Activated CD4-positive, alpha-beta memory T cell treated with anti-CD3 and anti-CD28 coated beads, Interleukin-2, amount 10 ng/mL, durations not matched to agents 7 days and 5 days (primary cell): ENCODE measurements around the gene ITIH5. TPM values are rescaled to one million over a fixed set of nuclear protein-coding genes. Genes with fewer than 3 reads are reported as not detected.

Source experiments
- CTCF ChIA-PET: fragments of 350-600 bp; sonication (Branson Sonifier 250); formaldehyde crosslinking; loops from one replicate; lab custom pipeline; 2021; ENCODE audit warnings: antibody characterized with exemption, inconsistent platforms; lab: Charles Lee
- POLR2A ChIA-PET: fragments of 350-600 bp; sonication (Branson Sonifier 250); formaldehyde crosslinking; loops from one replicate; lab custom pipeline; 2021; ENCODE audit warnings: antibody characterized with exemption; lab: Charles Lee
- DNase-seq: peaks from one replicate; pipeline ENCODE4 v3.0.0-alpha.2; 2020
- H3K27ac Mint-ChIP-seq: one replicate; pipeline ENCODE4 v1.8.0; 2021; ENCODE audit warnings: mild to moderate bottlenecking, mixed read lengths
- H3K27me3 Mint-ChIP-seq: one replicate; pipeline ENCODE4 v1.8.0; 2021; ENCODE audit warnings: mixed read lengths
- H3K36me3 Mint-ChIP-seq: one replicate; pipeline ENCODE4 v1.8.0; 2021; ENCODE audit warnings: low read depth, mixed read lengths
- H3K4me1 Mint-ChIP-seq: one replicate; pipeline ENCODE4 v1.8.0; 2021; ENCODE audit warnings: mixed read lengths
- H3K4me3 Mint-ChIP-seq: one replicate; pipeline ENCODE4 v1.8.0; 2021; ENCODE audit warnings: mild to moderate bottlenecking, mixed read lengths
- H3K9me3 Mint-ChIP-seq: one replicate; pipeline ENCODE4 v1.8.0; 2021; ENCODE audit warnings: mixed read lengths
- total RNA-seq, 2 experiments: library from RNA; stranded (reverse); gene quantifications; one replicate each; pipeline ENCODE4 v1.2.3, GENCODE V29; 2021

Gene ITIH5
- total RNA-seq, 2 experiments from 2014 or later, result not detected

DNA sequence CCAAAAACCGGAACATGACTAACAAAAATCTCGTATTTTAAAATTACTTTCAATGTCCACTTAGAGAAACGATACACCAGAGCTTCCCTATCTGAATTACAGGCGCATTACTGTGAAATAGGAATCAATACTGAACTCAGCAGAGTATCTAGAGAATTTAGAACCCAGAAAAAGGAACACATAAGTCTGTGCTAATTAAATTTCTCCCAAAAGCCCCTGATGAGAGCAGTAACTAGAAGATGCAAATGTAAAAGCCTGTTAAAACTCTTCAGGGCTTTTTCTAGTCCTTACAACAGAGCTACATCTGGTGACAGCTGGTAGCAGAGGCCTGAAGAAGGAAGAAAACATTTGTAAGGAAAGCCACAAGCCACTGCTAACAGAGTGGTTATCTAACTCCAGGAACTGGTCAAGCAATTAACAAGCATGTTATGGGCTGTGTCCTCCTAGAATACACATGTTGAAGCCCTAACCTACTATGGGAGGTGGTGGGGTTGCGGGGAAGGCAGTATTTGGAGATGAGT, 24.2 kb downstream of the ITIH5 start:
- H3K27me3 Mint-ChIP-seq, result peaks cover 20% of the 10 kb centered on the region
- H3K4me3 Mint-ChIP-seq, result no peak overlapping the region
- H3K4me1 Mint-ChIP-seq, result no peaks in the 10 kb centered on the region
- H3K27ac Mint-ChIP-seq, result no peak overlapping the region
- no peak for DNase-seq
- peaks cover 2% of the 10 kb centered on the region for H3K9me3 Mint-ChIP-seq
- ChIA-PET POLR2A (no interaction called here), CTCF (no interaction called here)
- H3K36me3 Mint-ChIP-seq, result no peaks in the 10 kb centered on the region

GRCh38 chr10:7635408-7636125, 31.2 kb downstream of the ITIH5 start:
- ChIA-PET CTCF (interaction anchor here (0.9 kb wide), 1 partner anchor 52 kb away, joined by 3 read pairs; no protein-coding TSS in a partner anchor), POLR2A (no interaction called here)

DNA sequence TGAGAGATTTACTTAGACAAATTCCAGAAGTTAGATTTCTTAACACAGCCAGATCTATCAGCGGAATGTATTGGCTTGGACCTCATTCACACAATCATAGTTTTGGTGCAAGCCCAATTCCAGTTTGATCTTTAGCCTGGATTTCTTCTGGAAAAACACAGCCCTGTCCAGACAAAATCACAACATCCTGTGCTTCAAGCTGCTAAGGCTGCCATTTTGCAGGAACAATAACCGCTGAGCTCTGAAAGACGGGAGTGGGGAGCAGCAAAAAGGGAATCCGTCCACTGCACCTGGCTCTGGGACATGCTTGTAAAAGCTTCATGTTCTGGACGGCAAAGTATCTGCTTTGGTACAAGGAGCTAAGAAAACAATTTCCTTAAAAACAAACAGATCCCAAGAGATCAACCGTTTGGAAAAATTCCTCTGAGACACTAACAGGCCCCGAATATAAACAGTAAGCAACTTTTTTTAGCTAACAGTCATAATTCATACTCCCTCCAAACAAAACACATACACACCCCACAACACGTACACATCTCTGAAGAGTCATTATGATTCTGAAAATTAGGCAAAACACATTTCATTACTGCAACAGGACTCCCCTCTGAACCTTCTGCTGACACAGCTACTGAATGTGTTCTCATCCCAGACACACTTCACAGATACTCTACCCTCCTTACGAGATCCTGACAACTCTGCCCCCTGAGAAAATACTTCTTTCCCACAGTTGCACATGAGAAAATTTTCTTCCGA, 32.4 kb downstream of the ITIH5 start:
- Mint-ChIP-seq H3K4me3 (no peak overlapping the region), H3K27ac (no peak overlapping the region), H3K4me1 (no peaks in the 10 kb centered on the region), H3K36me3 (no peaks in the 10 kb centered on the region), H3K27me3 (peaks cover 7% of the 10 kb centered on the region), H3K9me3 (peaks cover 7% of the 10 kb centered on the region)
- CTCF ChIA-PET, result interaction anchor here (0.9 kb wide), 1 partner anchor 54 kb away, joined by 3 read pairs; no protein-coding TSS in a partner anchor
- POLR2A ChIA-PET, result no interaction called here
- DNase-seq, result no peak

More at GRCh38 chr10:7635408-7636125, 31.2 kb downstream of the ITIH5 start:
- no peaks in the 10 kb centered on the region for H3K36me3 Mint-ChIP-seq
- H3K9me3 Mint-ChIP-seq, result peaks cover 2% of the 10 kb centered on the region
- H3K27me3 Mint-ChIP-seq, result peaks cover 7% of the 10 kb centered on the region
- no peak overlapping the region for H3K27ac Mint-ChIP-seq
- H3K4me1 Mint-ChIP-seq, result no peaks in the 10 kb centered on the region
- DNase-seq, result no peak
- H3K4me3 Mint-ChIP-seq, result no peak overlapping the region

DNA sequence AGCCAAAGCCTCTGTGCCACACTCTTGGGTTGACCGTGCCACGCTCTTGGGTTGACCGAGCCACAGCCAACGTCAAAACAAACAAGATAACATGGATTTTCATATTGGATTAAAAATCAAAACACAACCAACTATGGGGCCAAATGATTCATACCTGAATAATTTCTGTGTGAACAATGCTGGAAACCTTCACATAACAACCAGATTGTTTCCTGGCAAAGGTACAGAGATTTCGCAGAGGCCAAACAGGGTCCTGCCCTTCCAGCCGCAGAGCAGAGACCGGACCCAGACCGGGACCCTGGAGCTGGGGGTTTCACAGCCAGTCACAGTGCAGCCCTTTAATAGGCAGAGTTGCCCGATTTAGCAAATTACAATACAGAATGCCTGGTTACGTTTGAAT, 40.5 kb downstream of the ITIH5 start:
- no peaks in the 10 kb centered on the region for H3K4me1 Mint-ChIP-seq
- CTCF ChIA-PET, result interaction anchor here (1.5 kb wide), 1 partner anchor 61 kb away, joined by 4 read pairs; no protein-coding TSS in a partner anchor
- no peak for DNase-seq
- H3K36me3 Mint-ChIP-seq, result no peaks in the 10 kb centered on the region
- POLR2A ChIA-PET, result no interaction called here
- no peak overlapping the region for H3K4me3 Mint-ChIP-seq
- H3K27me3 Mint-ChIP-seq, result peaks cover 2% of the 10 kb centered on the region
- H3K9me3 Mint-ChIP-seq, result peaks cover 19% of the 10 kb centered on the region
- no peak overlapping the region for H3K27ac Mint-ChIP-seq

DNA sequence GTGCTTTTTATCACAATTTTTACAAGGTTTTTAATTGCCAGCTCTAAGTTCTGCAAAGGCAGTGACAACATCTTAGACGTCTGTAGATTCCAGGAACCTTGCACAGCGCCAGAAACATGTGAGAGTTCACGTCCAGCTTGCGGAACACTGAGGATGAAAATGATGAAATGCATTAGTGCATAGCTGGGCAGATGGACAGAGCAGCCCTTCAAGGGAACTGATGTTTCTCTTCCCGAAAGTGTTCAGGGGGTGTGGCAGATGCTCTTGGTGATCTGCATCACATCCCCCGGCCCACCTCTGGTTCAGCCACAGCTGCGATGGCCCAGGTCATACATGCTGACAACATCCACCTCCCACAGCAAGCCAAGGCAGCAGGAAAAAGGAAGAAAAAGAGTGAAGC, 40.9 kb downstream of the ITIH5 start:
- H3K4me1 Mint-ChIP-seq, result no peaks in the 10 kb centered on the region
- ChIA-PET POLR2A (no interaction called here), CTCF (interaction anchor here (1.5 kb wide), 1 partner anchor 61 kb away, joined by 4 read pairs; no protein-coding TSS in a partner anchor)
- peaks cover 19% of the 10 kb centered on the region for H3K9me3 Mint-ChIP-seq
- no peak for DNase-seq
- no peak overlapping the region for H3K27ac Mint-ChIP-seq
- H3K27me3 Mint-ChIP-seq, result peaks cover 2% of the 10 kb centered on the region
- H3K4me3 Mint-ChIP-seq, result no peak overlapping the region
- no peaks in the 10 kb centered on the region for H3K36me3 Mint-ChIP-seq

DNA sequence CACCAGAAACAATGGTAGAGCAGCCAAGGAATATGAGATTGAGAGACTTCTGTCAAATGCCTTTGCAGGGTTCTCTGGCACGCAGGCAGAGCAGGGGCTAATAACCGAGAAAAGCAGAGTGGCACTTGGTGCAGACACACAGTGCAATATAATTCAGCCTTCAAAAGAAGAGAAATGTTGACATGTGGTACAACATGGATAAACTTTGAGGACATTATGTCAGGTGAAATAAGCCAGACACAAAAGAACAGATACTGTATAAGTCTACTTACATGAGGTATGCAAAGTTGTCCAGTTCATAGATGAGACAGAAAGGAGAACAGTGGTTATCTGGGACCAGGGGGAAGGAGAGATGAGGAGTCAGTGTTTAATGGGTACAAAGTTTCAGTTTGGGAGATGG, 41.8 kb downstream of the ITIH5 start:
- Mint-ChIP-seq H3K27ac (no peak overlapping the region), H3K27me3 (peaks cover 4% of the 10 kb centered on the region), H3K36me3 (no peaks in the 10 kb centered on the region), H3K4me3 (no peak overlapping the region), H3K9me3 (peaks cover 19% of the 10 kb centered on the region), H3K4me1 (no peaks in the 10 kb centered on the region)
- DNase-seq, result no peak
- POLR2A ChIA-PET, result no interaction called here
- CTCF ChIA-PET, result interaction anchor here (1.5 kb wide), 2 partner anchors 11 to 62 kb away, joined by 3 to 4 read pairs; no protein-coding TSS in a partner anchor

DNA sequence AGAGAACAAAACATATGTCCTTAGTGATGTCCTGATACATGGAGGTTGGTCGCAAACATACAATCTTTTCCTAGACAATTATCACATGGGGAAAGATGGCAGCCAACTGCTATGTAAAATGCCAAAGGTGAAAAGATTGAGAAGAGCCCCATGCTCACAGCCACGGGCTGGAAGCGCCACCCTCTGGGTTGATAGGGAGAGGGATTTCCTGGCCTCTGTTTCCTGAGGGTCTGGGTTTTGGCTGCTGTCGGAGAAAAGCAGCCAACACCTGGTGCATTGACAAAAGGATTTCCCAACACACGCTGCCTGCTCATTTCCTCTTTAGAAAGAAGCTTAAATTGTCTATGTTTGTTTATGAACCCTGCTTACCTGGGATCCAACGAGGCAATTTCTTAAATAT, 43.8 kb downstream of the ITIH5 start:
- Mint-ChIP-seq H3K36me3 (no peaks in the 10 kb centered on the region), H3K4me3 (no peak overlapping the region)
- POLR2A ChIA-PET, result no interaction called here

GRCh38 chr10:7618461-7618860, 48.3 kb downstream of the ITIH5 start:
- Mint-ChIP-seq H3K27ac (no peak overlapping the region), H3K27me3 (peaks cover 6% of the 10 kb centered on the region), H3K4me3 (no peak overlapping the region), H3K36me3 (no peaks in the 10 kb centered on the region), H3K9me3 (no peaks in the 10 kb centered on the region), H3K4me1 (no peaks in the 10 kb centered on the region)
- no peak for DNase-seq
- CTCF ChIA-PET, result no interaction called here
- POLR2A ChIA-PET, result no interaction called here

More for the DNA sequence above, 43.8 kb downstream of the ITIH5 start:
- no peak for DNase-seq
- Mint-ChIP-seq H3K9me3 (peaks cover under 1% of the 10 kb centered on the region), H3K4me1 (no peaks in the 10 kb centered on the region), H3K27me3 (peaks cover 4% of the 10 kb centered on the region), H3K27ac (no peak overlapping the region)
- CTCF ChIA-PET, result interaction anchor here (1.1 kb wide), 1 partner anchor 97 kb away, joined by 3 read pairs; no protein-coding TSS in a partner anchor

GRCh38 chr10:7611909-7612308, 54.9 kb downstream of the ITIH5 start:
- Mint-ChIP-seq H3K27ac (no peak overlapping the region), H3K9me3 (no peaks in the 10 kb centered on the region), H3K4me1 (no peaks in the 10 kb centered on the region), H3K36me3 (no peaks in the 10 kb centered on the region), H3K4me3 (no peak overlapping the region), H3K27me3 (peaks cover 7% of the 10 kb centered on the region)
- ChIA-PET CTCF (no interaction called here), POLR2A (no interaction called here)
- DNase-seq, result no peak

- no peak for DNase-seq
- Mint-ChIP-seq H3K9me3 (no peaks in the 10 kb centered on the region), H3K36me3 (no peaks in the 10 kb centered on the region), H3K4me3 (no peak overlapping the region), H3K27me3 (peaks cover 7% of the 10 kb centered on the region), H3K27ac (no peak overlapping the region), H3K4me1 (no peaks in the 10 kb centered on the region)
- ChIA-PET CTCF (no interaction called here), POLR2A (no interaction called here)
Observed at GRCh38 chr10:7610651-7611389, 55.9 kb downstream of the ITIH5 start.

- no peak for DNase-seq
- no peak overlapping the region for H3K27ac Mint-ChIP-seq
- H3K36me3 Mint-ChIP-seq, result no peaks in the 10 kb centered on the region
- CTCF ChIA-PET, result no interaction called here
- H3K27me3 Mint-ChIP-seq, result peaks cover 9% of the 10 kb centered on the region
- H3K4me3 Mint-ChIP-seq, result no peak overlapping the region
- POLR2A ChIA-PET, result no interaction called here
- no peaks in the 10 kb centered on the region for H3K4me1 Mint-ChIP-seq
- no peaks in the 10 kb centered on the region for H3K9me3 Mint-ChIP-seq
Observed at GRCh38 chr10:7610026-7610425, 56.7 kb downstream of the ITIH5 start.

DNA sequence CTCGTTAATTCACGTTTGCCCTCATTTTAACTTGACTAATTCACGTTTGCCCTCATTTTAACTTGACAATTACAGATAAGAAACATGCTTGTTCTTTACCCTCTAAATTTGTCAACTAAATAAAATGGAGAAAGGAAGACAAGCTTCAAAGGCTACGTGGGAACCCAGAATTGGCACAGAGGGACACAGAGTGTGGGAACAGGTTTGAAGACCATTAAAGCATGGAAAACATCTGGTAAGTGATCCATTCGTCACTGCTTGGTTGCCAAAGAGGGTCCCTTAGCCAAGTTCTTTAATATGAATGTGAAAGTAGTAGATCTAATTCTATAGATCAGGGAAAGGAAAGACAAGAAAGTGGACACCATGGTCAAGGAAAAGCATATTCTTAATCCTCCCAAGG, 57.2 kb downstream of the ITIH5 start:
- H3K4me3 Mint-ChIP-seq, result no peak overlapping the region
- no peaks in the 10 kb centered on the region for H3K4me1 Mint-ChIP-seq
- DNase-seq, result no peak
- no peak overlapping the region for H3K27ac Mint-ChIP-seq
- ChIA-PET POLR2A (no interaction called here), CTCF (no interaction called here)
- H3K9me3 Mint-ChIP-seq, result no peaks in the 10 kb centered on the region
- H3K36me3 Mint-ChIP-seq, result no peaks in the 10 kb centered on the region
- peaks cover 9% of the 10 kb centered on the region for H3K27me3 Mint-ChIP-seq

- CTCF ChIA-PET, result no interaction called here
- H3K27ac Mint-ChIP-seq, result no peak overlapping the region
Observed at GRCh38 chr10:7608001-7608400, 58.8 kb downstream of the ITIH5 start.

More at GRCh38 chr10:7608001-7608400, 58.8 kb downstream of the ITIH5 start:
- POLR2A ChIA-PET, result no interaction called here
- DNase-seq, result no peak
- no peak overlapping the region for H3K4me3 Mint-ChIP-seq
- H3K27me3 Mint-ChIP-seq, result peaks cover 8% of the 10 kb centered on the region
- no peaks in the 10 kb centered on the region for H3K36me3 Mint-ChIP-seq
- no peaks in the 10 kb centered on the region for H3K9me3 Mint-ChIP-seq
- H3K4me1 Mint-ChIP-seq, result no peaks in the 10 kb centered on the region
